HG03439 (cell line): ENCODE measurements around the gene IQCH.
A peak's percentile ranks its signal among the peaks of the same experiment; 100 is the strongest.

ENCODE experiments used
- ATAC-seq: cut with Tn5 transposase; IDR thresholded peaks from one replicate; pipeline ENCODE4 v1.9.1; 2021; ENCODE audit warnings: mild to moderate bottlenecking, moderate library complexity; ENCODE audit not compliant: unreplicated experiment

IQCH gene

GRCh38 chr15:67481680-67482079, 227.1 kb downstream of the IQCH start:
- no peak for ATAC-seq

- no peak for ATAC-seq
Measured at GRCh38 chr15:67495585-67495984, 241.0 kb downstream of the IQCH start.

GRCh38 chr15:67501177-67501835, 246.7 kb downstream of the IQCH start:
- no peak for ATAC-seq

GRCh38 chr15:67501836-67502461, 247.4 kb downstream of the IQCH start:
- no peak for ATAC-seq

- no peak for ATAC-seq
Measured at GRCh38 chr15:67504056-67504455, 249.5 kb downstream of the IQCH start.

- ATAC-seq = no peak
Measured at GRCh38 chr15:67504796-67505195, 250.2 kb downstream of the IQCH start.

- ATAC-seq = no peak
Measured at GRCh38 chr15:67505675-67506572, 251.3 kb downstream of the IQCH start.

GRCh38 chr15:67506775-67507747, 252.5 kb downstream of the IQCH start:
- no peak for ATAC-seq

GRCh38 chr15:67508407-67508806, 253.8 kb downstream of the IQCH start:
- no peak for ATAC-seq

GRCh38 chr15:67509918-67510317, 255.3 kb downstream of the IQCH start:
- no peak for ATAC-seq

GRCh38 chr15:67510597-67511190, 256.1 kb downstream of the IQCH start:
- no peak for ATAC-seq

- ATAC-seq = no peak
Measured at GRCh38 chr15:67511606-67512005, 257.0 kb downstream of the IQCH start.

GRCh38 chr15:67512140-67512539, 257.6 kb downstream of the IQCH start:
- no peak for ATAC-seq

GRCh38 chr15:67512933-67513714, 258.5 kb downstream of the IQCH start:
- no peak for ATAC-seq

- ATAC-seq = no peak
Measured at GRCh38 chr15:67515090-67515489, 260.5 kb downstream of the IQCH start.

- ATAC-seq = no peak
Measured at GRCh38 chr15:67515557-67515956, 261.0 kb downstream of the IQCH start.

- ATAC-seq = peak; percentile 25
Measured at GRCh38 chr15:67520321-67521028, 265.9 kb downstream of the IQCH start.

GRCh38 chr15:67521029-67521782, 266.6 kb downstream of the IQCH start, which contains the start of gene C15orf61:
C15orf61 (plus strand) TSS chr15:67521131; CDS start chr15:67521249, 118 bp downstream.
- peak; percentile 75 for ATAC-seq
